SU-DHL-6 (cell line): ENCODE data around the gene DNMT3A.

Source experiments
- CTCF ChIP-seq: fragments of 200-600 bp; sonication (generic); IDR thresholded peaks from one replicate; pipeline ENCODE4 v1.5.1; 2017; ENCODE audit warnings: antibody characterized with exemption, mild to moderate bottlenecking, low read length, moderate library complexity; ENCODE audit not compliant: insufficient read depth, poor library complexity, severe bottlenecking
- EZH2phosphoT487 ChIP-seq: fragments of 200-600 bp; sonication (generic), shearing (Covaris generic); conservative IDR thresholded peaks from 2 replicates; pipeline ENCODE4 v1.6.1; 2018; ENCODE audit warnings: mild to moderate bottlenecking, antibody characterized with exemption, low read length, moderate library complexity, mixed read lengths

- no peak for TF ChIP-seq CTCF
- no peak for TF ChIP-seq EZH2phosphoT487
Measured at GRCh38 chr2:25361261-25362048, 19.7 kb upstream of the DNMT3A start.
